ENCODE results near the gene PRDX5.

PRDX5 gene

DNA sequence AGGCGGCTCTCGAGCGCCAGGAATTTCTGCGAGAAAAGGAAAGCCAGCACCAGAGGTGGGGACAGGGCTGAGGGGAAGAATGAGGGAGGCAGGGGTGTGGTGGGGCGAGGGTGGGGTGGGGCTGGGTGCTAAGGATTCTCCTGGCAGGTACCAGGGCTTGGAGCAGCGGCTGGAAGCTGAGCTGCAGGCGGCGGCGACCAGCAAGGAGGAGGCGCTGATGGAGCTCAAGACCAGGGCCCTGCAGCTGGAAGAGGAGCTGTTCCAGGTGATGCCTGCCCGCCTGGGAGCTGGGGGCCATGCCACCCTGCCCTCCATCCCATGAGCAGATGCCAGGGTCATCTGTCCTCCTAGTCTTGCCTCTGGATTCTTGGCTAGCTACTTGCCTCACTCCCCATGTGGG is 31.5 kb downstream of the PRDX5 start:
- no peak for DNase-seq

DNA sequence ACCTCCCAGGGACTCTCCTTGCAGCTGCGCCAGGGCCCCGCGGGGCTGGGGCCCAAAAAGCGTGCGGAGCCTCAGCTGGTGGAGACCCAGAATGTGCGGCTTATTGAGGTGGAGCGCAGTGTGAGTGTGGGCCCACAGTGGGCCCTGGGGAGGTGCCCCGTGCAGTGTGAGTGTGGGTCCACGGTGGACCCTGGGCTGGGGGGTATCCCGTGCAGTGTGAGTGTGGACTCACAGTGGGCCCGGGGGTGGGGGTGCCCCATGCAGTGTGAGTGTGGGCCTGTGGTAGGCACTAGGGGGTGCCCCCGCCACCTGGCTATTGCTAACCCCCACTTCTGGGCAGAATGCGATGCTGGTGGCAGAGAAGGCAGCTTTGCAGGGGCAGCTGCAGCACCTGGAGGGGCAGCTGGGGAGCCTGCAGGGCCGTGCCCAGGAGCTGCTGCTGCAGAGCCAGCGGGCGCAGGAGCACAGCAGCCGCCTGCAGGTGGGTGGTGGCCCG is 33.3 kb downstream of the PRDX5 start:
- no peak for DNase-seq

DNA sequence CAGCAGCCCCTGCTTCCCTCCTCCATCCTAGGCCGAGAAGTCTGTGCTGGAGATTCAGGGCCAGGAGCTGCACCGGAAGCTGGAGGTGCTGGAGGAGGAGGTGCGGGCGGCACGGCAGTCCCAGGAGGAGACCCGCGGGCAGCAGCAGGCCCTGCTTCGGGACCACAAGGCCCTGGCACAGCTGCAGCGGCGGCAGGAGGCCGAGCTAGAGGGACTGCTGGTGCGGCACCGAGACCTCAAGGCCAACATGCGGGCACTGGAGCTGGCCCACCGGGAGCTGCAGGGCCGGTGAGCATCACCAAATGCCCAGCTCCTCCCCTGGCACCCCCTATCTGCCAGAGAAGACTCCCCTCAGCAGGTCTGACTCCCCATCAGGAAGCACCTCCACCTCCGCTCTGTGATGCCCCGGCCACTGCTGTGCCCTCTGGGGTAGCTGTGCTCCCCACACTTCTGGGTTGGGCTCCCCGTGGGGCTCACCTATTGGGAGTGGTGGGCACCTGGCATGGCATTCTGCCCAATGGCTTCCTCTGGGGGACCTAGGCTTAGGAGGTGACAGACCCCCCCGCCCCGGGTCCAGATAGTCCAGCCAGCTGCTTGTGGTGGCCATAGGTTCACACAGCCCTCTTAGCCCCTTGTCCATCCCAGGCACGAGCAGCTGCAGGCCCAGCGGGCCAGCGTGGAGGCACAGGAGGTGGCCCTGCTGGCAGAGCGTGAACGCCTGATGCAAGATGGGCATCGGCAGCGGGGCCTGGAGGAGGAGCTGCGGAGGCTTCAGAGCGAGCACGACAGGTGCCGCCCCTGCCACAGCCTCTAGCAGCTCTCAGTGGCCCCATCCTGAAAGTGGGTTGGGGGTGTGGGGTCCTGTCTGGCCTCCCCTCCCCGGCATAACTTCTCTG is 34.4 kb downstream of the PRDX5 start:
- DNase-seq = no peak

DNA sequence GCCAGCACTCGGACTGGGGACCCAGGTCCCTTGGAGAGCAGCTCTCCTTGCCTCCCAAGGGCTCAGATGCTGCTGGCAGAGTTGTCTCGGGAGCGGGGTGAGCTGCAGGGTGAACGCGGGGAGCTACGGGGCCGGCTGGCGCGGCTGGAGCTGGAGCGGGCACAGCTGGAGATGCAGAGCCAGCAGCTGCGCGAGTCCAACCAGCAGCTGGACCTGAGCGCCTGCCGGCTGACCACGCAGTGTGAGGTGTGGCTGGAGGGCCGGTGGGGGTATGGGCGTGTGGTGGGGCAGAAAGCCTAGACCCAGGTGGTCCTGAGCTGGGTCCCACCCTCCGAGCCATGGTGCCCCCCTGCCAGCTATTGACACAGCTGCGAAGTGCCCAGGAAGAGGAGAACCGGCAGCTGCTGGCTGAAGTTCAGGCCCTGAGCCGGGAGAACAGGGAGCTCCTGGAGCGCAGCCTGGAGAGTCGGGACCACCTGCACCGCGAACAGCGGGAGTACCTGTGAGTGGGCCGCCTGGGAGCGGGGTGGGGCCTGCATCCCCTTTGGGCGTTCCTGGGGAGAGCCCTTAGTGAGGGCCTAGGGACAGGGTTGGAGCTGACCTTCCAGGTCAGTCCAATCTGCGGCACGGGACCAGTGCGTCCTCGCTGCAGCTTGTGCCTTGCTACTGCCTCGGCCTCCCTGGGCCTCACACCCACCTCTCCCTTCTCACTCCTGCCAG is 35.2 kb downstream of the PRDX5 start:
- DNase-seq = peak; percentile 65

DNA sequence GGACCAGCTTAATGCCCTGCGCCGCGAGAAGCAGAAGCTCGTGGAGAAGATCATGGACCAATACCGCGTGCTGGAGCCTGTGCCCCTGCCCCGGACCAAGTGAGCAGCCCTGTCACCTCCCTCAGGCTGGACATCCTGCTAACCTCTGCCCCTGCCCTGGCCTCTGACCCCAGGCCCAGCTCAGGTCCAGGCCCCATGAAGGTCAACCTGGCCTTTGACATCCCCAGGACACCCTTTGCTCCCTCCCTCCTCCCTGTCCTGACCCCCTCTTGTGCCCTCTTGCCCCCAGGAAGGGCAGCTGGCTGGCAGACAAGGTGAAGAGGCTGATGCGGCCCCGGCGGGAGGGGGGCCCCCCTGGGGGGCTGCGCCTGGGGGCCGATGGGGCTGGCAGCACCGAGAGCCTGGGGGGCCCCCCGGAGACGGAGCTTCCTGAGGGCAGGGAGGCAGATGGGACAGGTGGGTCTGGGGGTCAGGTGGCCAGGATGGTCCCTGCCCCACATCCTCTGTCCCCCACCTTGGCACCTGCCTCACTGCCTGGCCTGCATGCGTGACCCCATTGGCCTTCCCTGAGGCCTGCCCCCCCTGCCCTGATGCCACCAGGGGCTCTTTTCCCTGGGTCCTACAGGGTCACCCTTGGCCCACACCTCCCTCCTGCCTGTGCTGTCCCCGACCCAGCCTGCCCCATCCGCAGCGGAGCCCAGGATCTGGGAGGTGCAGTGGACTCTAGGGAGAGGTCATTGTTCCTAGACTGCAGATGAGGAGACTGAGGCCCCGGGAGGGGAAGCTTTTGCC is 36.0 kb downstream of the PRDX5 start:
- DNase-seq = no peak

DNA sequence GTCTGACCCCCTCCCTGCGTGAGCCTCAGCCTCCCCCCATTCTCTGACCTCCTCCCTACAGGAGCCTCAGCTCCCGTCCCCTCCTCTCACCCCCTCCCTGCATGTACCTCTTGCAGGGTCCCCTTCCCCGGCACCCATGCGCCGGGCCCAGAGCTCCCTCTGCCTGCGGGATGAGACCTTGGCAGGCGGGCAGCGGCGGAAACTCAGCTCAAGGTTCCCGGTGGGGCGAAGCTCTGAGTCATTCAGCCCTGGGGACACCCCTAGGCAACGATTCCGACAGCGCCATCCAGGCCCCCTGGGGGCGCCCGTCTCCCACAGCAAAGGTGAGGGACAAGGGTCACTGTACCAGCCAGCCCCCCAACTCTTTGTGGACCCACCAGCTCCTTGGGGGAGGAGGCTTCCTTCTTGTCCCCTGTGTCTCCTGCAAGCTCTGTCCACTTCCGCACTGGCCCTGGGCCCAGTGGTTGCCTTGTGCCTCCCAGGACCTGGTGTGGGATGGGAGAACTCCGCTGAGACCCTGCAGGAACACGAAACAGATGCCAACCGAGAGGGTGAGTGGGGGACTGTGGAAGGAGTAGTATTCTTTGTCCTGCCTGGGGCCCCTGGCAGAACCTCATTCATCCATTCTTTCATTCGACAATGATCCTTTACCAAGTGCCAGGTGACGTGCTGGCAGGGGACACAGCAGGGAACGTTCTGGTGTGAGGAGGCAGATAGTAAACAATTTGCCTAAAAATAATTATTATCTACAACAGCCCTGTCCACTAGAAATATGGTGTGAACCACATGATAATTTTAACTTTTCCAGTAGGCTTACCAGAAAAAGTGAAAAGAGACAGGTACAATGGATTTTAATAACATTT is 37.4 kb downstream of the PRDX5 start:
- DNase-seq = peak; percentile 48

DNA sequence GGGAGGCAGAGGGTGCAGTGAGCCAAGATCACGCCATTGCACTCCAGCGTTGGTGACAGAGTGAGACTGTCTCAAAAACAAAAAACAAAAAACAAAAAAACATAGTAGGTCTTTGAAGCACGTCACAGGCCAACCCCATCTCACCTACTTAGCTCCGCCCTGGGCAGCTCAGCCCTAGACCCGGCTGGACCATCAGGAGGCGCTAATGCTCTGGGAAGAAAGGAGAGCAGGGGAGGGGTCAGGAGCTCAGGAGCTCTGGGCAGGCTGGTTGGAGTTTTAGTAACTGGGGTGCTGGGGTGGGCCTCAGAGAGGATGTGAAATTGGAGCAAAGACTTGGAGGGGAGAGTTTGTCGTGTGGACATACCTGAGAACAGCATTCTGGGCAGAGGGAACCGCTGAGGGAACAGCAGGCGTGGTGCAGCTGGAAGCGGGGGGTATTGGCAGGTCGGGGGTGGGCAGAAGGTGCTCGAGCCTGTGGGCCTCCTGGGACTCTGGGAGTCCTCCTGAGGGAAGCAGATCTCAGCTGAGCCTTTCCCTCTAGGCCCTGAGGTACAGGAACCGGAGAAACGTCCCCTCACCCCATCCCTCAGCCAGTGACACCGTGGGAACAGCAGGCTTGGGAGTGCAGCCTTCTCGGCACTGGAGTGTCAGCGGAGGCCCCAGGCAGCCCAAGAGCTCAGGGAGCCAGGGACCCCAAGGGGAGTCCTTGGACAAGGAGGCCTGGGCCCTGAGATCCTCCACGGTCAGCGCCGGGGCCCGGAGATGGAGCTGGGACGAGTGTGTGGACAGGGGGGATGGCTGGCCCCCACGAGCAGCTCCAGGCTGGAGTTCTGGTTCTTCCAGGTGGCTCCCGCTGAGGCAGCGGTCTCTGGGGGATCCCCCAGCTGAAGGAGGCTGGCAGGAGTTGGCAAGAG is 38.8 kb downstream of the PRDX5 start:
- peak; percentile 22 for DNase-seq

DNA sequence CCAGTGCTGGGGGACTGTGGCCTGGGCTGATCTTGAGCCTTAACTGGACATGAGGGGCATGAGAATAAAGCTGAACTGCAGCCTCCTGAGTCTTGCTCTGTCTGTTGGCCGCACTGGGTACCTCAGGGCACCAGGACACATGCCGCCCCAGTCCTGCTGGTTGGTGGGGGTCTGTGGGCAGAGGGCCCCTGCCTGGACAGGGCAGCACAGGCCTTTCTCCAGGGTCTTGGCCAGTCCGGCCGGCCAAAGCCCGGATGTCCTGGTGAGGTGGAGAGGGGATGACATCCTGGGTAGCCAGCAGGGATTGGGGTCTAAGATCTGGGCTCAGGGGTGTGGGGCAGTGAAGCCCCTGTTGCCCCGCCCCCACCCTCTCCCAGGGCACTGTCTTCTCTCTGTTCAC is 39.5 kb downstream of the PRDX5 start:
- DNase-seq = no peak

DNA sequence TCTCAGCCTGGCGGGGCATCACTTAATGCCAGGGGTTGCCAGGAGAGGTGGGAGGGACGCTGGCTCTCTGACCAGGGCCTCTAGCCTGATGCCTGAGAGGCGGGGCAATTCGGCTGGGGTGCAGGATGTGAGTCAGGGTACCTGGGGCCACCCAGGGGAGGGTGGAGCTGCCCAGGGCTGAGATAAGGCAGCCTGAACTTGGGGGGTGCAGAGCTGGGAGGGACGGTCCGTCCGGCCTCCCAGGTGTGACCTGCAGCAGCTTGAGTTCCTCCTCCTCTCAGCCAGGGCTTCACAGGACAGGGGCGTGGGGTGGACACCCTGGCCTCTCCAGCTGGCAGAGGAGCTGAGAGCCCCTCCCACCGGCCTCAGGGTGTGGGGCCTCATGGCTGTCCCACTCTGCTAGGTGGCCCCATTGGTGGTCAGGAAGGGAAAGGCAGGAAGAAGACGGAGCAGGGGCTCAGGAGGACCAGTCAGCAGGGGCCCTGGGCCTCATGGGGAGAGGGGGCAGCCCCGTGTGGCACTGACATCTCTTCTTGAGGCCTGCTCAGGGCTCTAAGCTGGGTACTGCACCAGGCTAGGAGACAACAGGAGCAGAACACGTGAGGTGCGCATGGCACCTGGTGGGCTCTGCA is 40.1 kb downstream of the PRDX5 start:
- no peak for DNase-seq

DNA sequence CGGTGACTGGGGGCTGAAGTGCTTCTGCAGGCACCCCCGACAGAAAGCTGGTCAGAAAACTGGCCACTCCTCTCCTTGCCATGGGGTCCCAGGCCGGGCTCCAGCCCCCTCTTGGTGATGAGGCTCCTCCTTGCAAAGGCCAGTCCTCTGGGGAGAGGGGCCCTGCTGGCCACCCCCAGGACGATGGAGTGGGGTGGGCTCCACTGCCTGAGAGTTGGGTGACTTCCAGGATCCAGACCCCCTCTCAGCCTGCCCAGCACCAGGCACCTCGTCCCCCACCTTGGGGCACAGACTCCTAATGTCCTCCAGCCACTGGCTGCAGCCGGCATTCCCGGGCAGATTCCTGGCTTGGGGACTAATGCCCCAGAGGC is 40.6 kb downstream of the PRDX5 start:
- DNase-seq = no peak

DNA sequence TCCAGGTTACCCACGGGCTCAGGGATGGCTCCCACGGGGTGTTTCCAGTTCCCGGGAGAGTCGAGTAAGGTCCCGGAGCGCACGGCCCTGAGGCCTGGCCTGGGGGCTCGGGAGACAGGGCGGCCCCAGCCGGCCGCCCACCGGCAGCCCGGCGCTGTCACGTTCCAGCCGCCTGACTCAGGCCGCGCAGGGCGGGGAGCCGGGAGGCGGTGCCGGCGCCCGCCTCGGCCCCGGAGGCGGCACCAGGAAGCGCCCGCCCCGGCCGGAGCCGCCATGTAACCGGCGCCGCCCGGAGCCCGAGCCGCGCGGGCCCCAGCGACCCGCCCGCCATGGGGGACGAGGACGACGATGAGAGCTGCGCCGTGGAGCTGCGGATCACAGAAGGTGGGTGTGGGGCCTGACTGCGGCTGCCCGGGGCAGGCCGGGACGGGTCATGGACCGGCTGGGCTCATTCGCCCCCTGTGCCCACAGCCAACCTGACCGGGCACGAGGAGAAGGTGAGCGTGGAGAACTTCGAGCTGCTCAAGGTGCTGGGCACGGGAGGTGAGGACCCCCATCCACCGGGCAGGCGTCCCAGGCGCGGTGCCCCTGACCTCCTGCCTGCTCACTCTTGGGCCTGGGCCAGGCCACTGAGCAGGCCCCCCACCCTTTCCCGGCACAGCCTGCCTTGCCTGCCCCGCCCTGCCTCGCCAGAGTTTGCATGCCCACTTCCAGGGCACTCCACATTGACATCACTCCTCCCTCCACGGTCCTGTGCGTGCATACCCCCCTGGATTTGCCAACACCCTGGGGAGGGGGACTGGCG is 41.2 kb downstream of the PRDX5 start, which contains the start of gene RPS6KA4:
RPS6KA4 (plus strand) TSS at position 256 of the 805 bp plus-strand sequence; CDS start at position 330, 74 bp downstream.
- DNase-seq = no peak

DNA sequence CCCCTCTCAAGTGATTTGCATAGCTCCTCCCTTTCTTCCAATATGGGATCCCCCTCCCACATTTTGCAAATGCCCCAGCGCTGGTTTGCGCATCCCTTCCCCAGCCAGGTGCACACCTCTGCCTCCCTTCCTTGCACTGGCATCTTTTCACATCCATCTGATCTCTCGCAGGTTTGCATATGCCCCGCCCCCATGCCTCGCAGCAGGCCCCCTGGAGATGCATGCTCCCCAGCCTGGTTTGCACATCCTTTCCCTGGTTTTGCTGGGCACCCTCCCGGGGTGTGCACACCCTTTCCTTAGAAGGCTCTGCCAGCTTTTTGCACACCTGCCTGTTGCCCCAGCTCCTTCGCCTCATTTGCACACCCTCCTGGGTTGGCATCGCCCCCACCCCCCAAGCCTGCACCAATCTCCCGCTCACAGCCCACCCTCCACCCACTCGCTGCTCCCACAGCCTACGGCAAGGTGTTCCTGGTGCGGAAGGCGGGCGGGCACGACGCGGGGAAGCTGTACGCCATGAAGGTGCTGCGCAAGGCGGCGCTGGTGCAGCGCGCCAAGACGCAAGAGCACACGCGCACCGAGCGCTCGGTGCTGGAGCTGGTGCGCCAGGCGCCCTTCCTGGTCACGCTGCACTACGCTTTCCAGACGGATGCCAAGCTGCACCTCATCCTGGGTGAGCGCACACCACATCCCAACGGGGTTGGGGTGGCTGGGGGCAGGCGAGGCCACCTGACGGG is 42.0 kb downstream of the PRDX5 start:
- no peak for DNase-seq

DNA sequence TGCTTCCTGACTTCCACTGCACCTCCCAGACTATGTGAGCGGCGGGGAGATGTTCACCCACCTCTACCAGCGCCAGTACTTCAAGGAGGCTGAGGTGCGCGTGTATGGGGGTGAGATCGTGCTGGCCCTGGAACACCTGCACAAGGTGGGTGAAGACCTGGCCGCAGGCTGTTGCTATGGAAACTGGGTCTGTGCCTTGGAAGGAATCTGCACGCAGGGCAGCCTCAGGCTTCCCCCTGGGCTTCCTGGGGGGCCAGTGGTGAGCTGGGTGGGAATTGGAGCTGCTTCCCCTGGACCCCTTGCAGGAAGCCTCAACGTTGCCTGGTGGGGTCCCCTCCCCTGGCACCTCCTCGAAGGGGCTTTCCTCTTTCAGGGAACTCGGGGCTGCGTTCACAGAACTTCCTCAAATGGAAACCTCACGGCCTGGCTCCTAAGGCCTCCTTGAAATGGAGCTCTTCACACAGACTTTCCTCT is 42.6 kb downstream of the PRDX5 start:
- no peak for DNase-seq

DNA sequence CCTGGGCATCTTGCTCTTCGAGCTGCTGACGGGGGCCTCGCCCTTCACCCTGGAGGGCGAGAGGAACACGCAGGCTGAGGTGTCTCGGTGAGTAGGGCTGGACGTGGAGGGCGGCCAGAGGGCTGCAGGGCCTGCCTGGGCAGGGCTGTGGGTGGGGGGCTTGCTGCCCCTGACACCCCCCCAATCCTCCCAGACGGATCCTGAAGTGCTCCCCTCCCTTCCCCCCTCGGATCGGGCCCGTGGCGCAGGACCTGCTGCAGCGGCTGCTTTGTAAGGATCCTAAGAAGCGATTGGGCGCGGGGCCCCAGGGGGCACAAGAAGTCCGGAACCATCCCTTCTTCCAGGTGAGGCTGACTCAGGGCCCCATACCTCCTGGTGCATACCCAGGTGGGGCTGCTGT is 43.7 kb downstream of the PRDX5 start:
- DNase-seq = no peak

DNA sequence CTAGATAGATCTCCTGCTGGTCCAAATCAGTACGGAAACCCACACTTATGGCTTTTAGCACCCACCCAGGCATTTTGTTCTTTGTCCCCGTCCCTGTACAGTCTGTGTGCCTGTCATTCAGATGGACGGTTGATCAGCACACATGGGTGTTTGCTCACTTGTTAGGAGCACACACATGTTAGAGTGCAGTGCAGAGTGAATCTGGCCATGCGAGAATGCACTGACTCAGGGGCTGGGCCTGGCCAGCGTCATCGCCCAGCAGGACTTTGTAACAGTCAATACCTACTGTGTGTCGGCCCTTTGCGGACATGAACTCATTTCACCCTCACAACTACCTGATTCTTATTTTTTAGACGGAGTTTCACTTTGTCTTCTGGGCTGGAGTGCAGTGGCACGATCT is 44.4 kb downstream of the PRDX5 start:
- no peak for DNase-seq

DNA sequence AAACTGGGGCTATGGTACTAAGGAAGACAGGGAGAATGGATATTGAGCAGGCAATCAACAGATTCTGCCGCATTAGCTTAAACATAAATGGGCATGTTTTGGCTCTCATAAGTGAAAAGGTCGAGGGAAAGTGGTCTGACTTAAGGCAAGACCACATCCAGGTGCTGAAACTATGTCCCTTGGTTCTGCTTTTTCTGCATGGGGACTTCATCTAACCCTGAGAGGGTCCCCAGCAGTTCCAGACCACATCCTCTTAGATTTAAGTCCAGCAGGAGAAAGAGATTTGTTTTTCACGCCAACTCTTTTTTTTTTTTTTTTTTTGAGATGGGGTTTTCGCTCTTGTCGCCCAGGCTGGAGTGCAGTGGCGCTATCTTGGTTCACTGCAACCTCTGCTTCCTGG is 46.5 kb downstream of the PRDX5 start:
- DNase-seq = no peak

DNA sequence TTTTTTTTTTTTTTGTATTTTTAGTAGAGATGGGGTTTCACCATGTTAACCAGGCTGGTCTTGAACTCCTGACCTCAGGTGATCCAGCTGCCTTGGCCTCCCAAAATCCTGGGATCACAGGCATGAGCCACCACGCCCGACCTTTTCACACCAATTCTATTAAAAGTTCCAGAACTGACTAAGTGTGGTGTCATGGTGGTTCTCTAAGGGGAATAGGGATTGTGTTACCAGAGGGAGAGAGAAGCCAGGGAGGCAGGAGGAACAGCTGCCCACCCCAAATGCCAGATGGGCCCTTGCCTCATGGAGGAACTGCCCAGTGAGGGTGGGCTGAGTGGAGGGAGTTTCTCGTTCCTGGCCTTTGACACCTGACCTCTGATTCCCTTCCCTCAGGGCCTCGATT is 47.0 kb downstream of the PRDX5 start:
- no peak for DNase-seq

DNA sequence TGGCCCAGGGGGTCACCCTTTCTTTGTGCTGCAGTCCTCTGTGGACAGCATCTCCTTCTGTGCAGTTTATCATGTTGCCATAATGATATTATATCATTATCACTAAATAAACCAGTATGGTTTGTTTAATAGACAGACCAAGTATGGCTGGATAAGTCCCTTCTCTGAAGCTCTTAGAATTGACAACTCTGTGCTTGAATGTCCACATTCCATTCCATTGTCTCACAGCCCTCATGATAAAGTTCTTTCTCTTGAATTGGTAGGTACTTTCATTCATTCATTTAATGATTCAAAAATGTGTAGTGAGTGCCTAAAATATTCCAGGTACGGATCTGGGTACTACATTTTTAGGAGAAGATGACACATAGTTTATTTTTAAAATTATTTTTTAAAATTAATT is 48.8 kb downstream of the PRDX5 start:
- DNase-seq = no peak
